AG10803 (cell line): ENCODE data around the gene MIEF2.

Experiments
- DNase-seq: peaks from one replicate; pipeline ENCODE4 v3.0.0; 2010; ENCODE audit warnings: low read depth
- H3K4me3 ChIP-seq: 2 replicates; pipeline ENCODE4 v1.5.1; 2011; ENCODE audit warnings: mild to moderate bottlenecking, low read length, control low read depth
- TF ChIP-seq, protein P1 (sequence below): conservative IDR thresholded peaks from 2 replicates; pipeline ENCODE4 v1.5.1; 2011; ENCODE audit warnings: mild to moderate bottlenecking, low read length, control low read depth, inconsistent platforms

The MIEF2 gene

GRCh38 chr17:18229254-18229653 lies 31.2 kb upstream of the MIEF2 start:
- DNase-seq, result no peak
- H3K4me3 ChIP-seq, result no peak overlapping the region
- TF ChIP-seq, protein P1, sequence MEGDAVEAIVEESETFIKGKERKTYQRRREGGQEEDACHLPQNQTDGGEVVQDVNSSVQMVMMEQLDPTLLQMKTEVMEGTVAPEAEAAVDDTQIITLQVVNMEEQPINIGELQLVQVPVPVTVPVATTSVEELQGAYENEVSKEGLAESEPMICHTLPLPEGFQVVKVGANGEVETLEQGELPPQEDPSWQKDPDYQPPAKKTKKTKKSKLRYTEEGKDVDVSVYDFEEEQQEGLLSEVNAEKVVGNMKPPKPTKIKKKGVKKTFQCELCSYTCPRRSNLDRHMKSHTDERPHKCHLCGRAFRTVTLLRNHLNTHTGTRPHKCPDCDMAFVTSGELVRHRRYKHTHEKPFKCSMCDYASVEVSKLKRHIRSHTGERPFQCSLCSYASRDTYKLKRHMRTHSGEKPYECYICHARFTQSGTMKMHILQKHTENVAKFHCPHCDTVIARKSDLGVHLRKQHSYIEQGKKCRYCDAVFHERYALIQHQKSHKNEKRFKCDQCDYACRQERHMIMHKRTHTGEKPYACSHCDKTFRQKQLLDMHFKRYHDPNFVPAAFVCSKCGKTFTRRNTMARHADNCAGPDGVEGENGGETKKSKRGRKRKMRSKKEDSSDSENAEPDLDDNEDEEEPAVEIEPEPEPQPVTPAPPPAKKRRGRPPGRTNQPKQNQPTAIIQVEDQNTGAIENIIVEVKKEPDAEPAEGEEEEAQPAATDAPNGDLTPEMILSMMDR, result no peak

DNA sequence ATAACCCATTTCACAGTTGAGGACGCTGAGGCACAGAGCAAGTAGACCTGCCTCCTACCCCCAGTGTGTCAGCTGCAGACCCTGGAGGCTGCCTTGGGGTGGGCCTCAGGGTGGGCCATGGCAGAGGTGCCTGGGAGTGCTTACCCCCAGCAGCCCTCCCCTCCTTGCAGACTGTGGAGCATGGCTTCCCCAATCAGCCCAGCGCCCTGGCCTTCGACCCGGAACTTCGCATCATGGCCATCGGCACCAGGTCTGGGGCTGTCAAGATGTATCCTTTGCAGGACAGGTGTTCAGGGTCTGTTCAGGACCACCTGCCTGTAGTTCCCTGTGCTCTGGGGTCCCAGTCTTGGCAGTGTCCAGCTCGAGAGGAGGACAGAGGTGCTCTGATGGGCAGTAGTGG lies 30.7 kb upstream of the MIEF2 start:
- no peak for DNase-seq
- TF ChIP-seq, protein P1, result no peak
- H3K4me3 ChIP-seq, result no peak overlapping the region

DNA sequence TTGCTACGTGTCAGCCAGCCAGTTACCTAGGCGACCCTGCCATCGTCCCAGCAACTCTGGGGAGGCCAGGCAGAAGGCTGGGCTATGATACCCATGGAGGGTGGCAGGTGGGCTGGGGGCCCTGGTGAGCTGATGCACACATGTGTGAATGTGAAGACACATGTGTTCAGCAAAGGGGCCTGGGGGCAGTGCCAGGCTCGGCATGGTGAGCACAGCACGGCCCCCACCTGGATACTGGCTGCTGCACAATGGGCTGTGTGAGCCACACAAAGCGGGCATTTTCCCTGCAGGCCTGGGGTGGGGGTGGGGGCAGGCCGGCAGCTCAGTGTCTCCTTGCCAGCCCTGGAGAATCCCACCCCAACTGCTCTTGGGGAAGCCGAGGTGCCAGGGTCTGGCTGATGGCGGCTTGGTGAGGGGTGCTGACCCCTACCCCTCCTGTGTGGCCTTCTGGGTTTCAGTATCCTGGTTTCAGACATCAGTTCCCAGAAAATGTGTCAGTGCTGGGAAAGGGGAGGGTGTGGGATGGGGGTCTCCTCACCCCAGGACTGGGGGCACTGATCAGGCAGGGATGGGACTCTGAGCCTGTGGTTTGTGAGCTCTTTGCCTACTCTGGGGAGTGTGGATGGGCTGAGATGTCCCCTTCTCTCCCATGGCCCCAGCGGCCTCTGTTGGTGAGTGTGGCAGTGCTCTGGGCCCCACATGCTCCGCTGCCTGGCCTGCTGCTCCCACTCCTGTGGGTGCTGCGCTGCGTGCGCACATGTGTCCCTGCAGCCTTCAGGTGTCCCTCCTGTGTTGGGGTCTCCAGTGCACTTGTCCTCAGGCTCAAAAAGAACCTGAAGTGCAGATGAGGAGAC lies 29.9 kb upstream of the MIEF2 start:
- H3K4me3 ChIP-seq, result no peak overlapping the region
- DNase-seq, result no peak
- TF ChIP-seq, protein P1, result no peak

DNA sequence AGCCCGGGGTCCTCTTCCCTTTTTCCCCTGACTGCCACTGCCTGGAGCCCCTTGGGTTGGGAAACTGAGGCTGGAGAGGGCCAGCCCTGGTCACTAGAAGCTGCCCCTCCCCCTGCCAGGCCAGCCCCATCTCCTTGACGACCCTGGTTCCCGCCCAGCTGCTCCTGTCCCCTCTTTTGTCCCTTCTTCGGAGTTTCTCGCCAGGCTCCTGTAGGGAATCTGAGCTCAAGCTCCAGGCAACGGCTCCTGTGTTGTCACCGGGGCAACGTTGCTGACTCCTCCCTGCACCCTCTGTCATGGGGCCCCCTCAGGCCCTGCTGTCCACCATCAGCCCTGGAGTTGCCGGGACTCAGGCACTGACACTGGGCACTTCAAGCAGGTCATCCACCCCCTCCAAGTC lies 29.3 kb upstream of the MIEF2 start:
- DNase-seq, result no peak
- H3K4me3 ChIP-seq, result no peak overlapping the region
- TF ChIP-seq, protein P1, result no peak

- TF ChIP-seq, protein P1, result no peak
- DNase-seq, result no peak
- H3K4me3 ChIP-seq, result no peak overlapping the region
Observed at GRCh38 chr17:18233803-18234518, 26.5 kb upstream of the MIEF2 start.

GRCh38 chr17:18234853-18235380 lies 25.5 kb upstream of the MIEF2 start:
- DNase-seq, result no peak
- no peak overlapping the region for H3K4me3 ChIP-seq
- TF ChIP-seq, protein P1, result no peak
